Astrocyte (in vitro differentiated cells and primary cell): ENCODE results near the gene PLIN5.

Source experiments
- EZH2 ChIP-seq: IDR thresholded peaks from 2 replicates; pipeline ENCODE4 v1.6.1; 2012; ENCODE audit warnings: mild to moderate bottlenecking, low read length, inconsistent platforms; ENCODE audit not compliant: insufficient read depth
- TF ChIP-seq, protein P1 (sequence below): IDR thresholded peaks from 2 replicates; pipeline ENCODE4 v1.5.1; 2011; ENCODE audit warnings: low read depth, mild to moderate bottlenecking, inconsistent platforms, low read length, moderate library complexity; ENCODE audit not compliant: insufficient read depth

DNA sequence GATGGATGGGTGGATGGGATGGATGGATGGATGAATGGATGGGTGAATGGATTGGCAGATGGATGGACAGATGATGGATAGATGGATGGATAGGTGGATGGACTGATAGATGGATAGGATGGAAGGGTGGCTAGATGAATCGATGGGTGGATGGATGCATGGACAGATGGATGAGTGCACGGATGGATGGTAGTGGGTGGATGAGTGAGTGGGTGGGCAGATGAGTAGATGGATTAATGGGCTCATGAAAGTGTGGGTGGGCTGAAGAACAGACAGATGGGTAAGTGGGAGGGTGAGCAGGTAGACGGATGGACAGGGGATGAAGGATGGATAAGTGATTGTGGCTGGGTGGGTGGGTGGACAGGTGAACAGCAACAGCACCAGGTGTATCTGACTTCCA is 18.8 kb upstream of the PLIN5 start:
- TF ChIP-seq, protein P1, sequence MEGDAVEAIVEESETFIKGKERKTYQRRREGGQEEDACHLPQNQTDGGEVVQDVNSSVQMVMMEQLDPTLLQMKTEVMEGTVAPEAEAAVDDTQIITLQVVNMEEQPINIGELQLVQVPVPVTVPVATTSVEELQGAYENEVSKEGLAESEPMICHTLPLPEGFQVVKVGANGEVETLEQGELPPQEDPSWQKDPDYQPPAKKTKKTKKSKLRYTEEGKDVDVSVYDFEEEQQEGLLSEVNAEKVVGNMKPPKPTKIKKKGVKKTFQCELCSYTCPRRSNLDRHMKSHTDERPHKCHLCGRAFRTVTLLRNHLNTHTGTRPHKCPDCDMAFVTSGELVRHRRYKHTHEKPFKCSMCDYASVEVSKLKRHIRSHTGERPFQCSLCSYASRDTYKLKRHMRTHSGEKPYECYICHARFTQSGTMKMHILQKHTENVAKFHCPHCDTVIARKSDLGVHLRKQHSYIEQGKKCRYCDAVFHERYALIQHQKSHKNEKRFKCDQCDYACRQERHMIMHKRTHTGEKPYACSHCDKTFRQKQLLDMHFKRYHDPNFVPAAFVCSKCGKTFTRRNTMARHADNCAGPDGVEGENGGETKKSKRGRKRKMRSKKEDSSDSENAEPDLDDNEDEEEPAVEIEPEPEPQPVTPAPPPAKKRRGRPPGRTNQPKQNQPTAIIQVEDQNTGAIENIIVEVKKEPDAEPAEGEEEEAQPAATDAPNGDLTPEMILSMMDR: no peak
- no peak for TF ChIP-seq EZH2
